Prostate gland (tissue), 2 donors: ENCODE measurements around the gene GSTM3. TPM values are rescaled to one million over a fixed set of nuclear protein-coding genes. Genes with fewer than 3 reads are reported as not detected.

Experiments
- DNase-seq: peaks from one replicate; pipeline ENCODE4 v3.0.0-alpha.2; 2019; ENCODE audit warnings: low spot score
- H3K27ac ChIP-seq, 2 donors: fragments of 200-600 bp; sonication (generic); 2 replicates each; pipeline ENCODE4 v1.5.1; 2017 to 2019
- H3K27me3 ChIP-seq: fragments of 200-600 bp; sonication (generic); replicated peaks from 2 replicates; pipeline ENCODE4 v1.5.1; 2019; ENCODE audit not compliant: insufficient read depth
- H3K36me3 ChIP-seq, 2 donors: fragments of 200-600 bp; sonication (generic); 1 replicate in 1 of 2; 2 replicates in 1 of 2; pipeline versions ENCODE4 v1.5.1 to v1.8.1; 2017 to 2019
- H3K4me1 ChIP-seq: fragments of 200-600 bp; sonication (generic); replicated peaks from 2 replicates; pipeline ENCODE4 v1.5.1; 2019
- H3K4me3 ChIP-seq, 2 donors: fragments of 200-600 bp; sonication (generic); 2 replicates each; pipeline ENCODE4 v1.5.1; 2017 to 2019
- H3K9me3 ChIP-seq: fragments of 200-600 bp; sonication (generic); 2 replicates; pipeline ENCODE4 v1.5.1; 2017
- POLR2A ChIP-seq: fragments of 450-650 bp; IDR thresholded peaks from one replicate; pipeline ENCODE4 v1.6.1; 2016; ENCODE audit warnings: antibody characterized with exemption, mild to moderate bottlenecking
- POLR2AphosphoS5 ChIP-seq: sonication (generic); formaldehyde crosslinking; IDR thresholded peaks from one replicate; pipeline ENCODE4 v1.6.1; 2017; ENCODE audit warnings: antibody characterized with exemption
- WGBS: methylation state at CpG from one replicate; pipeline ENCODE4 v1.1.5; 2018; 5-methylcytosine and 5-hydroxymethylcytosine counted together
- intact Hi-C: fragments of 100-400 bp; cut with DNase I; formaldehyde crosslinking; loops from one replicate; pipeline ENCODE4 v1.14.2; 2022
- total RNA-seq, 2 donors: library from RNA; depleted of rRNA; stranded (reverse); fragments of >200 nt; gene quantifications; one replicate each; pipeline ENCODE4 v1.1.0, GENCODE V29; 2016
- TF ChIP-seq, protein P1 (sequence below), 4 experiments: fragments of 200-600 bp in 2 of 4; fragments of 450-650 bp in 2 of 4; sonication (generic) in 2 of 4; IDR thresholded peaks; 1 replicate in 3 of 4; 2 replicates in 1 of 4; pipeline ENCODE4 v1.5.1; 2016 to 2019; ENCODE audit warnings: antibody characterized with exemption in 4 of 4, mild to moderate bottlenecking in 2 of 4, moderate library complexity in 2 of 4

Gene GSTM3
- total RNA-seq, 2 donors from 2014 or later = 103 to 383 TPM

DNA sequence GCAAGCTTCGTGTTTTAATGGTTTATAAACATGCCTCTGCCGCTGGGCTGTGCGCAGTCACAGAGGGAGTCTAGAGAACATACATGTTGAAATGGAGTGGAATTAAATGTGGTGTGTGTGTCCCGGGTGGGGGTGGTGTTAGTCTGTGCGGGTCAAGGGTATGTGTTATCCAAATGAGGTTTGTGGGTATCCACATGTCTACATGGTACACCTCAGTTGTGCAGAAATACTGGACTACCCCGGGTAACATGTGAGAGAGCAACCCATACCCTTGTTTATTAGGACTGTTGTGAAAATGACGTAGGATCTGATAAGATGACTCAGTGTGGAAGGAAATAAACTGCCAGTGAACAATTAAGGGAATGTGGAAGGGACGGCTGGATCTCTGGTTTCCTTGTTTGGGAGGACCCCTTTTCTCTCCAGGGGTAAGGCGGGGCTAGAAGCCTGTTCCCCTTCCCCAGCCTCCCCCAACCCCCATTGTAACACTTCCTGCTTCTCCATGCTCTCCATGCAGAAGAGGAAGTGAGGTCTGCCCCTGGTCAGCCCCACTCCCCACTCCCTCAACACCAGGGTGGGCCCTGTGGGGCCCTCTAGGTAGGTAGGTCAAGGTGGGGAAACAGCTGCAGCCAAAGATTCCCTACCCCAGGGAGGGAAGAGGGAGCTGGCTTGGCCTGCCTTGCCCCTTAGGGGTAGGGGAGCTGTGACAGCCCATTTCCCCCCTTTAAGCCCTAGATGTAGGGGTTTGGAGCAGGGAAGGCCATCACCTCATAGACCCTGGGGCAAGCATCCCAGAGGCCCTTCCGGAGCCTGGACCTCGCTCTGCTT is 22.2 kb upstream of the GSTM3 start:
- Histone ChIP-seq H3K27ac (peak overlapping the region in 1 of 2 donors; percentile 15), H3K36me3 (no peaks in the 10 kb centered on the region), H3K27me3 (no peaks in the 10 kb centered on the region), H3K9me3 (no peaks in the 10 kb centered on the region), H3K4me3 (no peak overlapping the region), H3K4me1 (no peaks in the 10 kb centered on the region)
- TF ChIP-seq POLR2AphosphoS5 (peak; percentile 32), POLR2A (no peak)
- DNase-seq = no peak
- intact Hi-C loops = no loop called here
- 60% methylated on average over 11 of the region's 11 CpGs for WGBS

DNA sequence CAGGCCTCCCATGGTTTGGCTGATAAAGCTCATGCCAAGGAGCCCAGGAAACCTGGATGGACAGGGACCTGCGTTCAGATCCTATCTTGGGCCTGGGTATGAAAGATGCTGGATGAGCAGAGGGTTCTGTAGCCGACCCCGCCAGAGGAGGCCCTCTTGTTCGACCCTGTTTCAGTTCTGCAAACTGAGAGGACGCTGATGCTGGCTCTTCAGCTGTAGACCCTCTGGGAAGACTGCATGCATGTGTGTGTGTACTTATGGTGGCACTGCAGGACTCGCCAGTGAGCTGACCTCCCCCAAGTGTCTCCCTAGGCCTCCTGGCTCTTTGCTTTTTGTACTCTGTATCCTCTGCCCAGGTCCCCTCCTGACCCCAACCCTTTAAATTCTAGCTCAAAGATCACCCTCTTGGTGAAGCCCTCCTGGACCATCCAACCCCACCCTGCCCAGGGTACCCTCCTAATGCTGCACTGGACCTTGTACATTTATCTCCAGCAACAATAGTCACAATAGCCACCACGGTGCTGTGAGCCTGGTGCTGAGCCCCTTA is 21.3 kb upstream of the GSTM3 start:
- 84% methylated on average over 7 of the region's 7 CpGs for WGBS
- Histone ChIP-seq H3K36me3 (no peaks in the 10 kb centered on the region), H3K4me3 (no peak overlapping the region), H3K27me3 (no peaks in the 10 kb centered on the region), H3K4me1 (no peaks in the 10 kb centered on the region), H3K27ac (no peak overlapping the region), H3K9me3 (no peaks in the 10 kb centered on the region)
- TF ChIP-seq POLR2AphosphoS5 = no peak
- TF ChIP-seq, protein P1, sequence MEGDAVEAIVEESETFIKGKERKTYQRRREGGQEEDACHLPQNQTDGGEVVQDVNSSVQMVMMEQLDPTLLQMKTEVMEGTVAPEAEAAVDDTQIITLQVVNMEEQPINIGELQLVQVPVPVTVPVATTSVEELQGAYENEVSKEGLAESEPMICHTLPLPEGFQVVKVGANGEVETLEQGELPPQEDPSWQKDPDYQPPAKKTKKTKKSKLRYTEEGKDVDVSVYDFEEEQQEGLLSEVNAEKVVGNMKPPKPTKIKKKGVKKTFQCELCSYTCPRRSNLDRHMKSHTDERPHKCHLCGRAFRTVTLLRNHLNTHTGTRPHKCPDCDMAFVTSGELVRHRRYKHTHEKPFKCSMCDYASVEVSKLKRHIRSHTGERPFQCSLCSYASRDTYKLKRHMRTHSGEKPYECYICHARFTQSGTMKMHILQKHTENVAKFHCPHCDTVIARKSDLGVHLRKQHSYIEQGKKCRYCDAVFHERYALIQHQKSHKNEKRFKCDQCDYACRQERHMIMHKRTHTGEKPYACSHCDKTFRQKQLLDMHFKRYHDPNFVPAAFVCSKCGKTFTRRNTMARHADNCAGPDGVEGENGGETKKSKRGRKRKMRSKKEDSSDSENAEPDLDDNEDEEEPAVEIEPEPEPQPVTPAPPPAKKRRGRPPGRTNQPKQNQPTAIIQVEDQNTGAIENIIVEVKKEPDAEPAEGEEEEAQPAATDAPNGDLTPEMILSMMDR (IDR thresholded peaks at IDR 0.05) = no peak
- TF ChIP-seq POLR2A = no peak
- intact Hi-C loops = no loop called here
- DNase-seq = no peak

DNA sequence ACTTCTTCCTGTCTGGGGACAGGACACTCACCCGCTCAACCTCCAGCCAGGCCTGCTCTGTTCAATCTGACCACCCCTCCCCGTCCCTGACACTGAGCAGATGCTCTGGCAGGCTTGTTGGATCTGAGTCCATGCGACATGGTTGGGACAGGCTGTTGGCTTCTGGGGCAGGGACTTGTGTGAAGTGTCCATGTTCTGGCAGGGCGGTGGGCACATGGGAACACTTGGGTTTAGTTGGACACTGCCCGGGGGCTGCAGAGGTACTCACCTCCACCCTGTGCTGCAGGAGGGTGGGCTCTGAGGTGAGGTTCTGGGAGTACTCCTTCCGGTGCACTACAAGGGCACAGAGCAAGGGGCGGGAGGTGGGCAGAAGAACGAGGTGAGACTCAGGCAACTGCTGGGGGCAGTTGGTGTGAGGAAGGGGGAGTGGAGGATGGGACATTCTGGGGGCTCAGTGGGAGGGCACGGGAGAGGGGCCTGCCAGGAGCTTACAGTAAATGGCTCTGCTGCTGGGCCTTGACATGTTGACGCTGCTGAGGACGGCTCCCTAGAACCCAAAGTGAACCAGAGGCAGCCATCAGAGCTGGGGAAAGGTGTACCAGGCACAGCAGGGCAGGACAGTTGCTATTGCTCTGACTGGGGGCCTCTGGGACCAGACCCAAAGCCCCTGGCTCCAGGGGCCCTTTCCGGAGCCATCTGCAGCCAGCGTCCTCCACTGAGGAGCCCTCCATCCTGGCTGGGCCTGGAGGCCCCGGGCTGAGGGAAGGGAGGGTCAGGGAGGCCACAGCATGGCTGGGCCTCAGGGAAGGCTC is 20.6 kb upstream of the GSTM3 start:
- H3K27ac ChIP-seq = no peak overlapping the region
- DNase-seq = no peak
- H3K36me3 ChIP-seq = no peaks in the 10 kb centered on the region
- 81% methylated on average over 14 of the region's 14 CpGs for WGBS
- H3K9me3 ChIP-seq = no peaks in the 10 kb centered on the region
- intact Hi-C loops = no loop called here
- H3K4me1 ChIP-seq = no peaks in the 10 kb centered on the region
- H3K4me3 ChIP-seq = no peak overlapping the region
- no peaks in the 10 kb centered on the region for H3K27me3 ChIP-seq
- TF ChIP-seq, protein P1 (IDR thresholded peaks at IDR 0.05) = no peak
- TF ChIP-seq POLR2A = no peak
- TF ChIP-seq POLR2AphosphoS5 = no peak

DNA sequence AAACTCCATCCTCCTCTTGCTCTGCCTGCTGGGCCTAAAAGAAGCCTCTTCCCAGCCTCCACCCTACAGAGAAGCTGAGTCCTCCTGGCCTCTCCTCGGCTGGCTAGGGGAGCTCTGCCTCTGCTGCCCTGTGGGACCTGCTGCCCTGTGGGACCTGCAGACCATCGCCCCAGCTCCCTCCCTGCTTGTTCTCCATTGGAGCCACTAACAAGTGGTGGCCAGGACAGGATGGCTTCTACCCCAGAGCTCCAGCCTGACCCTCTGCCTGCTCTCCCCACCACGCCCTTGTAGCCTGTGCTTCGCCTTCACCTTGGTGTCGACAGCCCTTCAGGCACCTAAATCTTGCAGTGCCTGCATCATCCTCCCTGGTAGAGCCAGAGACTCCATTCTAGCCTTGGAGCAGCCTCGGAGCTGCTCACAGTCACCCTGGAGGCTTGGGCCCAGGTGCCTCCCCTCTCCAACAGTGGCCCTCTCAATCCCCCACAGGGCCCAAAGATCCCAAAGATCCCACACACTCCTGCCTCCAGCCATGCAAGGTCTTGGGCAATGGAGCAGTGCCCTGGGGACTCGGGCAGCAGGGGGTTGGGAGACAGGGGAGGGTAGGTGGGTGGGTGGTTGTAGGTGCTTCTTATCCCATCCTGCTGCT is 19.9 kb upstream of the GSTM3 start:
- Histone ChIP-seq H3K4me1 (no peaks in the 10 kb centered on the region), H3K36me3 (no peaks in the 10 kb centered on the region), H3K27me3 (no peaks in the 10 kb centered on the region), H3K27ac (no peak overlapping the region), H3K9me3 (no peaks in the 10 kb centered on the region), H3K4me3 (no peak overlapping the region)
- intact Hi-C loops = no loop called here
- WGBS = 89% methylated on average over 7 of the region's 7 CpGs
- no peak for DNase-seq
- TF ChIP-seq, protein P1 (IDR thresholded peaks at IDR 0.05) = no peak
- TF ChIP-seq POLR2AphosphoS5 (no peak), POLR2A (no peak)
